HCT116 (cell line): ENCODE data around the gene LRFN3. TPM values are rescaled to one million over a fixed set of nuclear protein-coding genes. Genes with fewer than 3 reads are reported as not detected.

Experiments
- ATAC-seq: fragments of 200-7000 bp; cut with Tn5 transposase; 2 replicates; pipeline ENCODE4 v1.9.1; 2020; ENCODE audit warnings: mild to moderate bottlenecking, moderate library complexity
- BruUV-seq: library from RNA; stranded (reverse); fragments of 400-500 nt; replicated peaks from 2 replicates; lab custom pipeline; 2021; lab: Mats Ljungman, UMichigan
- CTCF ChIA-PET: fragments of 300-600 bp; sonication (Branson Sonifier 250); formaldehyde crosslinking; loops from one replicate; lab custom pipeline; 2021; ENCODE audit warnings: antibody characterized with exemption; lab: Charles Lee
- POLR2A ChIA-PET: fragments of 300-600, 350-600 bp; sonication (Branson Sonifier 250); formaldehyde crosslinking; loops from one replicate; lab custom pipeline; 2021; ENCODE audit warnings: antibody characterized with exemption; lab: Charles Lee
- RAD21 ChIA-PET, 2 experiments: fragments of 300-600 bp; sonication (Branson Sonifier 250); formaldehyde crosslinking; loops; one replicate each; lab custom pipeline; 2023; ENCODE audit warnings: low total read pairs in 2 of 2; ENCODE audit not compliant: uncharacterized antibody in 2 of 2, unreplicated experiment in 2 of 2, low non-redundant PET in 1 of 2; lab: Charles Lee
- DNase-seq: peaks from one replicate; pipeline ENCODE4 v3.0.0-alpha.2; 2010; ENCODE audit warnings: low read depth, low spot score
- H2AFZ ChIP-seq: fragments of 200-600 bp; shearing (Covaris generic), sonication (generic); 2 replicates; pipeline ENCODE4 v1.6.1; 2017; ENCODE audit warnings: low read depth, mixed run types, mixed read lengths, antibody characterized with exemption, low read length; ENCODE audit not compliant: poor library complexity, severe bottlenecking
- H3K27ac ChIP-seq: 2 replicates; pipeline ENCODE4 v1.5.1; 2012; ENCODE audit warnings: low read depth, low read length
- H3K27me3 ChIP-seq: fragments of 200-600 bp; sonication (generic); 2 replicates; pipeline ENCODE4 v1.6.1; 2016; ENCODE audit warnings: mixed run types, low read length, mixed read lengths; ENCODE audit not compliant: insufficient read depth
- H3K36me3 ChIP-seq, 2 experiments: fragments of 200-500 bp in 1 of 2; fragments of 200-600 bp in 1 of 2; sonication (Bioruptor generic) in 1 of 2; sonication (generic) in 1 of 2; 2 replicates each; pipeline versions ENCODE4 v1.5.1 to v1.6.1; 2014 to 2016; ENCODE audit warnings: low read length in 2 of 2, inconsistent platforms in 1 of 2, mixed read lengths in 1 of 2, mixed run types in 1 of 2; ENCODE audit not compliant: insufficient read depth in 2 of 2, control insufficient read depth in 1 of 2
- H3K4me1 ChIP-seq, 2 experiments: fragments of 200-600 bp in 1 of 2; sonication (generic) in 1 of 2; 2 replicates each; pipeline versions ENCODE4 v1.5.1 to v1.6.1; 2012 to 2017; ENCODE audit warnings: low read length in 2 of 2, inconsistent platforms in 1 of 2, mild to moderate bottlenecking in 1 of 2, mixed read lengths in 1 of 2, mixed run types in 1 of 2, moderate library complexity in 1 of 2; ENCODE audit not compliant: insufficient read depth in 2 of 2, control insufficient read depth in 1 of 2
- H3K4me2 ChIP-seq: fragments of 200-600 bp; sonication (generic); 2 replicates; pipeline ENCODE4 v1.6.1; 2017; ENCODE audit warnings: mixed run types, low read length, mixed read lengths
- H3K4me3 ChIP-seq, 2 experiments: fragments of 200-600 bp in 1 of 2; sonication (generic) in 1 of 2; replicated peaks in 1 of 2; 2 replicates each; pipeline ENCODE4 v1.5.1; 2011 to 2016; ENCODE audit warnings: low read length in 2 of 2, control low read depth in 1 of 2, low read depth in 1 of 2, mild to moderate bottlenecking in 1 of 2, mixed read lengths in 1 of 2, mixed run types in 1 of 2
- H3K79me2 ChIP-seq: fragments of 200-600 bp; sonication (generic); 2 replicates; pipeline ENCODE4 v1.6.1; 2017; ENCODE audit warnings: mild to moderate bottlenecking, mixed run types, low read length, moderate library complexity, mixed read lengths; ENCODE audit not compliant: insufficient read depth
- H3K9ac ChIP-seq: fragments of 200-600 bp; sonication (generic); 2 replicates; pipeline ENCODE4 v1.6.1; 2016; ENCODE audit warnings: low read length, mixed read lengths
- H3K9me2 ChIP-seq: fragments of 200-600 bp; sonication (generic), shearing (Covaris generic); 2 replicates; pipeline ENCODE4 v1.6.1; 2017; ENCODE audit warnings: mixed run types, mild to moderate bottlenecking, moderate library complexity; ENCODE audit not compliant: insufficient read depth
- H3K9me3 ChIP-seq, 2 experiments: fragments of 200-500 bp in 1 of 2; fragments of 200-600 bp in 1 of 2; sonication (Bioruptor generic) in 1 of 2; sonication (generic) in 1 of 2; 2 replicates each; pipeline ENCODE4 v1.6.1; 2014 to 2017; ENCODE audit warnings: low read length in 2 of 2, mixed read lengths in 2 of 2, inconsistent platforms in 1 of 2, low read depth in 1 of 2, mild to moderate bottlenecking in 1 of 2, mixed run types in 1 of 2, moderate library complexity in 1 of 2; ENCODE audit not compliant: control insufficient read depth in 1 of 2, insufficient read depth in 1 of 2
- H4K20me1 ChIP-seq: fragments of 200-600 bp; sonication (generic), shearing (Covaris generic); 2 replicates; pipeline ENCODE4 v1.6.1; 2017; ENCODE audit warnings: mixed run types, mild to moderate bottlenecking, moderate library complexity; ENCODE audit not compliant: insufficient read depth
- EGR1 ChIP-seq: IDR thresholded peaks from 2 replicates; pipeline ENCODE4 v1.6.1; 2012; ENCODE audit warnings: low read depth
- ELF1 ChIP-seq: IDR thresholded peaks from 2 replicates; pipeline ENCODE4 v1.6.1; 2012; ENCODE audit warnings: low read depth, borderline replicate concordance
- EZH2phosphoT487 ChIP-seq: fragments of 200-600 bp; IDR thresholded peaks from 2 replicates; pipeline ENCODE4 v1.6.1; 2018; ENCODE audit warnings: antibody characterized with exemption, borderline replicate concordance
- FOSL1 ChIP-seq: IDR thresholded peaks from 2 replicates; pipeline ENCODE4 v1.6.1; 2012; ENCODE audit warnings: low read depth
- SIN3A ChIP-seq: IDR thresholded peaks from 2 replicates; pipeline ENCODE4 v1.6.1; 2012; ENCODE audit warnings: low read depth
- SP1 ChIP-seq: IDR thresholded peaks from 2 replicates; pipeline ENCODE4 v1.6.1; 2012; ENCODE audit warnings: low read depth
- TCF7L2 ChIP-seq: IDR thresholded peaks from 2 replicates; pipeline ENCODE4 v1.7.0; 2011; ENCODE audit warnings: borderline replicate concordance, inconsistent platforms; ENCODE audit not compliant: insufficient read depth, insufficient read length; ENCODE audit errors: extremely low read depth
- YY1 ChIP-seq: IDR thresholded peaks from 2 replicates; pipeline ENCODE4 v1.6.1; 2011; ENCODE audit warnings: low read length, low read depth, moderate library complexity, mild to moderate bottlenecking; ENCODE audit not compliant: insufficient replicate concordance; ENCODE audit errors: extremely low read depth
- ZNF274 ChIP-seq: fragments of 200-500 bp; sonication (Bioruptor generic); IDR thresholded peaks from 2 replicates; pipeline ENCODE4 v1.6.1; 2014; ENCODE audit warnings: mild to moderate bottlenecking, low read depth, low read length, inconsistent platforms
- intact Hi-C: fragments of 100-400 bp; cut with micrococcal nuclease; formaldehyde crosslinking; loops from 2 replicates; pipeline ENCODE4 v1.10.0; 2022
- total RNA-seq: library from RNA; stranded (reverse); gene quantifications from one replicate; pipeline ENCODE4 v1.2.1, GENCODE V29; 2021; ENCODE audit not compliant: unreplicated experiment
- TF ChIP-seq, protein P1 (sequence below): IDR thresholded peaks from 2 replicates; pipeline ENCODE4 v1.6.1; 2012; ENCODE audit warnings: low read depth
- TF ChIP-seq, protein P2 (sequence below), 3 experiments: fragments of 200-600 bp in 1 of 3; sonication (generic) in 1 of 3; IDR thresholded peaks in 2 of 3; conservative IDR thresholded peaks in 1 of 3; 2 replicates each; pipeline ENCODE4 v1.5.1; 2012 to 2017; ENCODE audit warnings: low read depth in 2 of 3, low read length in 2 of 3, antibody characterized with exemption in 1 of 3, borderline replicate concordance in 1 of 3, control low read depth in 1 of 3, mild to moderate bottlenecking in 1 of 3, mixed read lengths in 1 of 3, mixed run types in 1 of 3, moderate library complexity in 1 of 3; ENCODE audit not compliant: insufficient read depth in 1 of 3
- TF ChIP-seq, protein P3 (sequence below): IDR thresholded peaks from 2 replicates; pipeline ENCODE4 v1.6.1; 2012

LRFN3 gene
- total RNA-seq, 1 experiment from 2014 or later = 18.8 TPM

DNA sequence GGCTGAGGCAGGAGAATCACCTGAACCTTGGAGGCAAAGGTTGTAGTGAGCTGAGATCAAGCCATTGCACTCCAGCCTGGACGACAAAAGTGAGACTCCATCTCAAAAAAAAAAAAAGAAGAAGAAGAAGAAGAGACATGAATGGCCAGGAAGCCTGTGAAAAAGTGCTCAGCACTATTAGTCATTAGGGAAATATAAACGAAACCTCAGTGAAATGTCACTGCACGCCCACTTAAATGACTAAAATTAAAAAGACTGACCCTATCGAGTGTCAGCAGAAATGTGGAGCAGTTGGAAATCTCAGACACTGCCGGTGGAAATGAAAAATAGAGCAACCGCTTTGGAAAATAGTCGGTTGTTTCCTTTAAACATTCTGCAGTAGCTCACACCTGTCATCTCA lies 22.6 kb upstream of the LRFN3 start:
- peak overlapping the region; percentile 9; the same call in 1 of the 2 replicates for H3K4me2 ChIP-seq
- ChIA-PET RAD21 (no interaction called here), POLR2A (no interaction called here), CTCF (interaction anchor here (0.6 kb wide), 1 partner anchor 55 kb away, joined by 5 read pairs; no protein-coding TSS in a partner anchor)
- no TSS peak for BruUV-seq
- no peak overlapping the region for H3K27ac ChIP-seq
- H3K4me1 ChIP-seq = peaks cover 11 to 20% of the 10 kb centered on the region in 2 experiments
- H3K9ac ChIP-seq = no peak overlapping the region
- DNase-seq (no peak), ATAC-seq (no peak)
- H2AFZ ChIP-seq = no peak overlapping the region
- no peaks in the 10 kb centered on the region for H4K20me1 ChIP-seq
- H3K9me2 ChIP-seq = no peaks in the 10 kb centered on the region
- H3K4me3 ChIP-seq = no peak overlapping the region
- intact Hi-C loops = no loop called here
- no peaks in the 10 kb centered on the region for H3K36me3 ChIP-seq
- TF ChIP-seq, protein P1, sequence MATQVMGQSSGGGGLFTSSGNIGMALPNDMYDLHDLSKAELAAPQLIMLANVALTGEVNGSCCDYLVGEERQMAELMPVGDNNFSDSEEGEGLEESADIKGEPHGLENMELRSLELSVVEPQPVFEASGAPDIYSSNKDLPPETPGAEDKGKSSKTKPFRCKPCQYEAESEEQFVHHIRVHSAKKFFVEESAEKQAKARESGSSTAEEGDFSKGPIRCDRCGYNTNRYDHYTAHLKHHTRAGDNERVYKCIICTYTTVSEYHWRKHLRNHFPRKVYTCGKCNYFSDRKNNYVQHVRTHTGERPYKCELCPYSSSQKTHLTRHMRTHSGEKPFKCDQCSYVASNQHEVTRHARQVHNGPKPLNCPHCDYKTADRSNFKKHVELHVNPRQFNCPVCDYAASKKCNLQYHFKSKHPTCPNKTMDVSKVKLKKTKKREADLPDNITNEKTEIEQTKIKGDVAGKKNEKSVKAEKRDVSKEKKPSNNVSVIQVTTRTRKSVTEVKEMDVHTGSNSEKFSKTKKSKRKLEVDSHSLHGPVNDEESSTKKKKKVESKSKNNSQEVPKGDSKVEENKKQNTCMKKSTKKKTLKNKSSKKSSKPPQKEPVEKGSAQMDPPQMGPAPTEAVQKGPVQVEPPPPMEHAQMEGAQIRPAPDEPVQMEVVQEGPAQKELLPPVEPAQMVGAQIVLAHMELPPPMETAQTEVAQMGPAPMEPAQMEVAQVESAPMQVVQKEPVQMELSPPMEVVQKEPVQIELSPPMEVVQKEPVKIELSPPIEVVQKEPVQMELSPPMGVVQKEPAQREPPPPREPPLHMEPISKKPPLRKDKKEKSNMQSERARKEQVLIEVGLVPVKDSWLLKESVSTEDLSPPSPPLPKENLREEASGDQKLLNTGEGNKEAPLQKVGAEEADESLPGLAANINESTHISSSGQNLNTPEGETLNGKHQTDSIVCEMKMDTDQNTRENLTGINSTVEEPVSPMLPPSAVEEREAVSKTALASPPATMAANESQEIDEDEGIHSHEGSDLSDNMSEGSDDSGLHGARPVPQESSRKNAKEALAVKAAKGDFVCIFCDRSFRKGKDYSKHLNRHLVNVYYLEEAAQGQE = no peak
- peak; percentile 33; the same call in 1 of the 2 replicates for TF ChIP-seq EGR1
- H3K9me3 ChIP-seq = no peaks in the 10 kb centered on the region
- H3K79me2 ChIP-seq = no peaks in the 10 kb centered on the region
- H3K27me3 ChIP-seq = no peaks in the 10 kb centered on the region

DNA sequence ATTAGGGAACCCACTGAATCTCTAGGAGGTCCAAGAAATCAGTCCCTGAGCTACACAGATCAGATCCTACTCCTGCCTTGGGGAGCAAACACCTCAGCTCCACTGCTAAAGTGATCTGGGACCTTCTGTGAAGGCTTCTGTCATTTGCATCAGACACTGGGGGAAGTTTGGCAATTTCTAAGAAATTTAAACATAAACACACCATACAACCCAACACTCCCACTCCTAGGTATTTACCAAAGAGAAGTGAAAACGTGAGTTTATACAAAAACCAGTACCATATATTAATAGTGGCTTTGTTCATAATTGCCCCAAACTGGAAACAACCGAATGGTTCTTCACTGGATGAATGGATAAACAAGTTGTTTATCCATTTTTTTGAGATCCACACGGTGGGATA lies 20.7 kb upstream of the LRFN3 start:
- no peaks in the 10 kb centered on the region for H3K9me3 ChIP-seq
- no peaks in the 10 kb centered on the region for H4K20me1 ChIP-seq
- H2AFZ ChIP-seq = no peak overlapping the region
- H3K4me1 ChIP-seq = peaks cover 11 to 20% of the 10 kb centered on the region in 2 experiments
- ChIA-PET RAD21 (interaction anchor here in 1 of 2 experiments (0.7 kb wide), 1 partner anchor 97 kb away, joined by 3 read pairs; no protein-coding TSS in a partner anchor), POLR2A (no interaction called here), CTCF (no interaction called here)
- BruUV-seq = no TSS peak
- ATAC-seq (no peak), DNase-seq (no peak)
- H3K36me3 ChIP-seq = no peaks in the 10 kb centered on the region
- no peak overlapping the region for H3K4me3 ChIP-seq
- no peak overlapping the region for H3K9ac ChIP-seq
- no peaks in the 10 kb centered on the region for H3K79me2 ChIP-seq
- intact Hi-C loops = no loop called here
- H3K4me2 ChIP-seq = no peak overlapping the region
- no peak overlapping the region for H3K27ac ChIP-seq
- H3K9me2 ChIP-seq = no peaks in the 10 kb centered on the region
- no peaks in the 10 kb centered on the region for H3K27me3 ChIP-seq
- no peak for TF ChIP-seq ZNF274
- TF ChIP-seq ELF1 = no peak
- TF ChIP-seq SIN3A = no peak
- TF ChIP-seq, protein P2, sequence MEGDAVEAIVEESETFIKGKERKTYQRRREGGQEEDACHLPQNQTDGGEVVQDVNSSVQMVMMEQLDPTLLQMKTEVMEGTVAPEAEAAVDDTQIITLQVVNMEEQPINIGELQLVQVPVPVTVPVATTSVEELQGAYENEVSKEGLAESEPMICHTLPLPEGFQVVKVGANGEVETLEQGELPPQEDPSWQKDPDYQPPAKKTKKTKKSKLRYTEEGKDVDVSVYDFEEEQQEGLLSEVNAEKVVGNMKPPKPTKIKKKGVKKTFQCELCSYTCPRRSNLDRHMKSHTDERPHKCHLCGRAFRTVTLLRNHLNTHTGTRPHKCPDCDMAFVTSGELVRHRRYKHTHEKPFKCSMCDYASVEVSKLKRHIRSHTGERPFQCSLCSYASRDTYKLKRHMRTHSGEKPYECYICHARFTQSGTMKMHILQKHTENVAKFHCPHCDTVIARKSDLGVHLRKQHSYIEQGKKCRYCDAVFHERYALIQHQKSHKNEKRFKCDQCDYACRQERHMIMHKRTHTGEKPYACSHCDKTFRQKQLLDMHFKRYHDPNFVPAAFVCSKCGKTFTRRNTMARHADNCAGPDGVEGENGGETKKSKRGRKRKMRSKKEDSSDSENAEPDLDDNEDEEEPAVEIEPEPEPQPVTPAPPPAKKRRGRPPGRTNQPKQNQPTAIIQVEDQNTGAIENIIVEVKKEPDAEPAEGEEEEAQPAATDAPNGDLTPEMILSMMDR (IDR thresholded peaks at IDR 0.05 in 2 of 3, conservative IDR thresholded peaks at IDR 0.05 in 1 of 3; ENCODE audit: borderline replicate concordance in 1 of 3, insufficient read depth in 1 of 3, low read depth in 2 of 3, low read length in 2 of 3) = no peak
- TF ChIP-seq EGR1 = no peak
- TF ChIP-seq YY1 = no peak
- no peak for TF ChIP-seq TCF7L2
- TF ChIP-seq, protein P3, sequence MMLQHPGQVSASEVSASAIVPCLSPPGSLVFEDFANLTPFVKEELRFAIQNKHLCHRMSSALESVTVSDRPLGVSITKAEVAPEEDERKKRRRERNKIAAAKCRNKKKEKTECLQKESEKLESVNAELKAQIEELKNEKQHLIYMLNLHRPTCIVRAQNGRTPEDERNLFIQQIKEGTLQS = no peak
- no peak for TF ChIP-seq FOSL1
- TF ChIP-seq EZH2phosphoT487 = no peak
- TF ChIP-seq SP1 = no peak
